Stimulated activated CD4-positive, alpha-beta T cell treated with anti-CD3 and anti-CD28 coated beads, TNF-alpha, amount 100 ng/mL, for 48 hours (primary cell): ENCODE data around the gene IGFBP3.

Experiments used
- DNase-seq, 3 donors: peaks; one replicate each; pipeline ENCODE4 v3.0.0-alpha.2; 2020; ENCODE audit warnings: low read depth in 3 of 3

Gene IGFBP3

GRCh38 chr7:45892407-45893035 lies 28.6 kb downstream of the IGFBP3 start:
- DNase-seq = no peak

DNA sequence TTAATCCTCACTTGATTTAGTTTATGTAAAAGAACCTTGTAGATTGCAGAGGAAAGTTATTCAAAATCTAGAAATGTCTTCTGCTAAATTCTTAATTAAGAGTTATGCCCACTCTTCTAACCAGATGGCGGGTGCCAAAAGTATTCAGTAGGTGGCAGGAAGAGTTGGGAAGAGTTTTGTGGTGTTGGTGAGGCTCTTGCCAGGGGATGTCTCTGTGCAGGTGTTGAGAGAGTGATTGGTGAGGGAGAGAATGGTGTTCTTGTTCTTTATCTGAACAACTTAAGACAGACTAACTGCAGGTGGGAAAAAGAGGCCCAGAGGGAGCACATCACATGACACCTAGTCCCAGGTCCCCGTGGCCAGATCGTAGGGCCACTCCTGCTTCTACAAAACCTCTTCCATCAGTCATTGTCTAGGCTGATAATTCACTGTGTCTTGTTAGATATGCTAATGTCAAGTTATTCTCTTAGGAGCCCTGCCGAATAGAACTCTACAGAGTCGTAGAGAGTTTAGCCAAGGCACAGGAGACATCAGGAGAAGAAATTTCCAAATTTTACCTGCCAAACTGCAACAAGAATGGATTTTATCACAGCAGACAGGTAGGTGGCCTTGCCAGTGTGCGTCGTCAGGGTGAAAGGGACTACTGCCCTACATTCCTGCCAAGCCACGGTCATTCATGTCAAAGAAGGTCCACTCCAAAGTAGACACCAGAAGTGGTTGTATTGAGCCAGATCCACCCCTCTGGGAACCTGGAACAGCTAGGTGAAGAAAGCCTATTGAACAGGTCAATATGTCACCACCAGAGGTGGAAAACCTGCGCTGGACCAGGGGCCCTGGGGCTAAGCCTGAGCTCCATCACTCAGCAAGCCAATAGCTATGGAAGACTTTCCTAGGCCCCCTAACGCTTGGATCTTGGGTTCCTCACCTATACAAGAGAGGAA lies 29.3 kb downstream of the IGFBP3 start:
- no peak for DNase-seq

DNA sequence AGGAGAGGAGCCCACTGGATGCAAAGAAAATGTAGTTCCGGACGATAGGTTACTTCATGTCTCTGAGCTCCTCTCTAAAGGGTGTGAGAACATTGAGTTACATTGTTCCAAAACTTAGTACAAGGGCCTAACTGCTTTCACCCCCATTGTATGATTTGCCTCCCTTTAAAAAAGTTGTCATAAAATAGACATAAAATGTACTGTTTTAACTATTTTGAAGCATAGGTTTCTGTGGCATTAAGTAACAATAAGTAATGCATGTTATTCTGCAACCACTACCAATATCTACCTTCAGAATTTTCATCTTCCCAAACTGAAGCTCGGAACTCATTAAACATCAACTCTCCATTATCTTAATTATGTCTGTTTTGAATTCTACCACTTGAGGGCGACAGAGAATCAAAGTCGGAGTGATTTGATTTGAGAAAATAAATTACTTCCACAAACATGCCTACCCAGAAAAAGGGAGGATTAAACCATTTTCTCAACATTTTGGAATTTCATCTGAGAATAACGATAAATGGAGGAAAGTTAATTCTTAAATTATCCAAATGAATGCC lies 30.1 kb downstream of the IGFBP3 start:
- DNase-seq = no peak

DNA sequence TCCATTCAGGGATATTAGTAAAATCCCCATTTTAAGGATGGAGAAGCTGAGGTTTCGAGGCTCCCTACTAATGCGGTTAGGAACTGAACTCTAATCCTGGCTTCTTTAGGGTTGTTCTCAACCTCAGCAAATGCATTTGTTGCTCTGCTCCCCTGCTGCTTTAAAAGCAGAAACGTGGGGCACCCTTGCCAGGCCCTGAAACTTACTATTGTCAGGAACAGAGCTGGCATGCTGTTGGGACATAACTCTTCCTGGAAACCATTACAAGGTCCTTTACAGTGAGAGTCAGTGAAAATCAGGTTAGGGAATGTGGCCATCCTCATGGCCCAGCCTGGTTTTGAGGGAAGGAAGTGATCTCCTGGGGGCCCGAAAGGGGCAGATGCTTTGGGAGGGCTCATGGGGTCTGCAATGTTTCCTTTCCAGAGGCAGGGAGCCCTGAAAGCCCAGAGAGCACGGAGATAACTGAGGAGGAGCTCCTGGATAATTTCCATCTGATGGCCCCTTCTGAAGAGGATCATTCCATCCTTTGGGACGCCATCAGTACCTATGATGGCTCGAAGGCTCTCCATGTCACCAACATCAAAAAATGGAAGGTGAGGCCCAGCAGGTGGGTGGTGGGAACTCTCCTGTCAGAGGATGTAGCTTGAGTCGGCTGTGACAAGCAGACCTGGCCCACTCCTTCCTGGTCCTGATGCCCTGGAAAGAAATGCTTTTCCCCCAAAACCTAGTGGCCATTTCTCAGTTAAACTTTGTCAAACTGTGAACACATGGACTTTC lies 30.8 kb downstream of the IGFBP3 start:
- no peak for DNase-seq

- DNase-seq = no peak
Measured at GRCh38 chr7:45889367-45890067, 31.6 kb downstream of the IGFBP3 start.

DNA sequence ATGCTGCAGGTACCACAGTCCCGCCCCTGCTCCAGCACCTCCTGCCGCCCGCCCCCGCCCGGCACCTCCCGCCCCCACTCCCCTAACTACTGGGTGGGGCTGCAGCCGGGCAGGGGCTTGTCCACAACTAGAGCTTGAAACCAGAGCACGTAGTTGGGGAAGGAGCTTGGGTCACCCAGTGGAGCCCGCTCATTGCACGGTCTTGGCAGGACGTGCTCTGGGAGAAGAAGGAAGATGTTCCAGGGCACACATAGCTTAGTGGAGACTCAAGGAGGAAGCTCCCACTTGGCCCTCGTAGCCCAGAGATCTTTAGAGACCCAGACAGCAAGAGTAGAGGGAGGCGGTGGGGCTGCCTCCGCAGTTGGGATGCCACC lies 32.1 kb downstream of the IGFBP3 start:
- DNase-seq = no peak

GRCh38 chr7:45888185-45888992 lies 32.7 kb downstream of the IGFBP3 start, which contains the start of gene IGFBP1:
Gene IGFBP1, plus strand, starts transcription at chr7:45888488. Its CDS starts 165 bp downstream, at chr7:45888653.
- DNase-seq = no peak

DNA sequence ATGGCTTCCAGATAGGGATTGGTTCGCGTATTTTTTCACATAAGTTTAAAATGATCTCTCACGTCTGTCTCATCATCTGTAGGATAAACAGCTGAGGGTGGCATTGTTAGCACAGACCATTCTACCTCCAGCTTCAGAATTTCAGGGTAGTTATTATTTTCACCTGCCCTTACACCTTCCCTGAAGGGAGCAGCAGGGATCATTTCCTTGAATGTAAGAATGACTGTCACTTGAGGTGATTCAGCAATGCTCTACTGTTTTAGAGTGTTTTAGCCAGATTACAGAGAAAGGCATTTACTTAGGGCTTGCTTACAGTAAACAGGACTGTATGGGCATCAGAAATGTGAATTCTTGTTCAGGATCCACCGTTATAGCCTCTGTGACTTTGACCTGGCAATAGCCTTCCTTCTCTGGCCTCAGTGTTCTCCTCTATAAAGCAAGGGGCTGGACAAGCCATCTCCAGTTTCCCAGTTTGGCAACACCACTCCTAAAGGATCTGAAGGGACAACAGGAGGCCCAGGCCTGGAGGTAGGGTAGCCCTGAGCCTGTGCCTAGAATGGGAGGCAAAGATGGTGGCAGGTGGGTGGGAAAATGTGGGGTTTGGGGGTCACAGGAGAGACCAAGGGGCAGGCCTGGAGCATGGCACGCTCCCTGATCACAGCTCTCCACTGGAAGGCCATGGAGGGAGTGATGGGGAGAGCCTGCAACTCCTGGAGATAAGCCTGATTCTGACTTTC lies 34.0 kb downstream of the IGFBP3 start:
- no peak for DNase-seq

DNA sequence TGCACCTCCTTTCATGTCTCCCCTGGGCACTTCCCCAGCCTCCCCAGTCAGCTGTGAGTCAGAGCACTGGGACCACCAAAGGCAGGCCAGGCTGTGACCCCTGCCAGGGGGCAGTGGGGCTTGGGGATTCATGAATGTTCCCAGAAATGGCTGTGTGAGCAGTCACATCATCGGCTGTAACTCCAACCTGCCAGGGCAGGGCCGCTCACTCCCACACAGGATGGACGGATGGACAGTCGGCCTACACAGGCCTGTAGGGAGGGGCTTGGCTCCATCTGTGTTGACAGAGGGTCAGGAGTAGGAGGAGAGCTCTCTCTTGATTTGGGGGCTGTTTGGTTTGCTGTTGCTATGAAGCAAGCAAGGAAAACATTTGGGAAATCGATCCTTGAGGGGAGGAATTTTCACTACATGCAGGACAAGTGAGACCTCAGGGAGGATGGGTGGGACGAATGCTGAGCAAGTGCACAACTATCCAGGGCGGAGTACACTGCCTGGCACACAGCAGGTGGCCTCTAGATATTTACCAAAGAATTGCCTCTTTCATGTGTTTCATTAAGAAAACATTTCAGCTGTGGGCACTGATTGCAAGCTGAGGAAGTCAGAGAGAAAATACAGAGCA lies 35.7 kb downstream of the IGFBP3 start:
- DNase-seq = no peak

DNA sequence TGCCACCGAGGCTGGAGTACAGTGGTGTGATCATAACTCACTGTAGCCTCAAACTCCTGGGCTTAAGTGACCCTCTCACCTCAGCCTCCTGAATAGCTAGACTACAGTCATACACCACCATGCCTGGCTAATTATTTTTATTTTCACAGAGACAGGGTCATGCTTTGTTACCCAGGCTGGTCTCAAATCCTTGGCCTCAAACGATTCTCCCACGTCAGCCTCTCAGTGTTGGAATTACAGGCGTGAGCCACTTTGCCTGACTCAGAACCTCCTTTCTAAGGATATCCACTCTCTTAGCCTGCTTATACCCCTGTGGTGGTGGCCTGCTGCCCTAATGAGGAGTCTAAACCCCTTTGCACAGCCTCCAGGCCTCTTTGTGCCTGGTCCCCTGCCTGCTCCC lies 36.9 kb downstream of the IGFBP3 start:
- DNase-seq = no peak

DNA sequence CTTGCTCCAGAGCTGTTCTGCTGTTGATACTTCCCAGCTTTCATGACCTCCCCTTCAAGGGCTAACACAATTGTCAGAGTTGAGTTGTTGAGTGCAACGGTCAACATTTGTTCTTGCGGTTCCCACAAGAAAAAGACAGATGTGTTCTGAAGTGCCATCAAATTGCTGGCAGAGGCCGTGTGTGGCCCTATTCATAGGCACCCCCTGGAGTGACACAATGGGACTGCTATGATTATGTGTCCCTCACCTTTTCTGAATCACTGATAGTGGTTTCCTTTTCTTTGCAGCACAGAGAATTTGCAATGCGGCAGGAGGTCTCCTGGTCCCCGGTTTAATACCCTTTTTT lies 38.6 kb downstream of the IGFBP3 start:
- no peak for DNase-seq

- DNase-seq = no peak
Measured at GRCh38 chr7:45881759-45882464, 39.2 kb downstream of the IGFBP3 start.

DNA sequence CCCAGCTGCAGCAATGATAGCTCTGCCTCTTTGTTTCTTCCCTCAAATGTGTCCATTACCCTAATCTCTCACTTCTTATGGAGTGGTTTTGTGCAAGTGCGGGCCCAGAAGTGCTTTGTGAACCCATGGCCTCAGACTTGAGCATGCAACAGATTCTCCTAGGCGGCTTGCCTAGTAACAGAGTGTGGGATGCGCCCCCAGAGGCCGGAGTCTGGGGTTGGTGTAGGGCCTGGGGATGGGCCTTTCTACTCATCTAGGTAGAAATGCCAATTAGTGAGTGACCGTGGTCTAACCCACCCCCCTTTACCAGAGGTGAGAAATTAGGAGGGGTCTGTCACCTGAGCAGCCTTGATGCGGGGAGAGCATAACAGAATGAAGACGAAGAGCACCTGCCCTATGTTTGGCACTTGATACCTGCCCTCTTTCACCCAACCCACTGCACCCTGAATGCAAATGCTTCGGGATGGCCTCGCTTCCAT lies 39.8 kb downstream of the IGFBP3 start:
- no peak for DNase-seq

DNA sequence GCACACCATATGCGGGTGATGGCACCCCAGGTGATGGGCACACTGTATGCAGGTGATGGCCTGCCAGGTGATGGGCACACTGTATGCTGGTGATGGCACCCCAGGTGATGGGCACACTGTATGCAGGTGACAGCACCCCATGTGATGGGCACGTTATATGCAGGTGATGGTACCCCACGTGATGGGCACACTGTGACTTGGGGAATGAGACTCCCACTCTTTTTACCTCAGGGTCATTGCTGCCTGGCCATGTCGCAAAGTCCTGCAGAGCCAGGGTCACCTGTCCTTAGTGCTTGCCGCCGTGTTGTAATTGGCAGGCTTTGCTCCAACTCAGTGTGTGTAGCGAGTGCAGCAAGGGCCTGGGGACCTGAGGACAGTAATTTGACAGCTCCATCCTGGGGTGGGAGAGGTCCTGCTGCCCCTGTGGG lies 40.6 kb downstream of the IGFBP3 start:
- DNase-seq = no peak

GRCh38 chr7:45878457-45879144 lies 42.5 kb downstream of the IGFBP3 start:
- no peak for DNase-seq

GRCh38 chr7:45876519-45876918 lies 44.6 kb downstream of the IGFBP3 start:
- DNase-seq = no peak

DNA sequence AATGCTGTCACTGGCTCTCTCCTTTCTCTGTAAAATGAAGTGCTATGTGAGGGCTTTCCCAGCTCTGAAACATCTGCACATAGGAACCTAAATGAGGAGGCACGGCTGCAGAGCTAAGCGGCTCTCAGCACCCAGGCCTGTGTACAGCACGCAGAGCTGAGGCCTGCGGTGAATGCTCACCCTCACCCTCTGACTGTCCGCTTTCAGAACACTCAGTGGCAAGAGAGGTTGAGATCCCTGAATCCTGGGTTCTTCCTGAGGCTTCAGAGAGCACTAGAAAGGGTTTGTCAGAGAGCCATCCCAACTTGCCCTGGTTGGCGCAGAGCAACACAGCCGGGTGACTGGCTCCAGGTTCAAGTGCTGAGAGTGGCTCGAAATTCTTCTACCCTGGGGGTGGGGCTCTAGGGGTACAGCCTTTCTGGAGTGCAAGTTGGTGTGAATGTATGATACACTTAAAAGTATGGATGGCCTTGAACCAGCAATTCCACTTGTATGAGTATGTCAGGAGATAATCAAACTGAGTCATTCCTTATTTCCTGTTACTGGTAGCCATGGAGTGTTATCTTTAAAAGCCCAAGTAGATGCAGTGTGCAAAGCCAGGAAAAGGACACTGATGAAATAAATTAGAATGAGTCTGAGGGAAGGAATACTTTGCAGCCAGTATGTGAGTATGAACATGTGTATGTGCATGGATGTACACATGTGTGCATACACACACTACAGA lies 46.5 kb downstream of the IGFBP3 start:
- no peak for DNase-seq
